GM12878 (cell line): ENCODE results near the gene TET2. TPM values are rescaled to one million over a fixed set of nuclear protein-coding genes. Genes with fewer than 3 reads are reported as not detected.
A peak's percentile ranks its signal among the peaks of the same experiment; 100 is the strongest.

Experiments used
- ATAC-seq: fragments of 200-7000 bp; cut with Tn5 transposase; 3 replicates; pipeline ENCODE4 v1.9.1; 2020; ENCODE audit warnings: mild to moderate bottlenecking, moderate library complexity
- BruUV-seq: library from RNA; stranded (reverse); fragments of 400-500 nt; replicated peaks from 2 replicates; lab custom pipeline; 2021; lab: Mats Ljungman, UMichigan
- CTCF ChIA-PET: fragments of 300-600 bp; sonication (Branson Sonifier 250); formaldehyde crosslinking; extraction: SDS; loops from one replicate; lab custom pipeline; 2021; ENCODE audit warnings: inconsistent platforms; lab: Yijun Ruan, JAX
- POLR2A ChIA-PET: fragments of 350-600 bp; formaldehyde crosslinking; extraction: SDS; loops from one replicate; lab custom pipeline; 2021; ENCODE audit warnings: inconsistent platforms; lab: Charles Lee
- RAD21 ChIA-PET: fragments of 300-600 bp; sonication (Branson Sonifier 250); formaldehyde crosslinking; loops from one replicate; lab custom pipeline; 2023; ENCODE audit warnings: antibody characterized with exemption; ENCODE audit not compliant: unreplicated experiment; lab: Charles Lee
- SMC1A ChIA-PET: fragments of 300-600 bp; sonication (Branson Sonifier 250); formaldehyde crosslinking; loops from one replicate; lab custom pipeline; 2023; ENCODE audit not compliant: unreplicated experiment, uncharacterized antibody; lab: Charles Lee
- DNase-seq: peaks from one replicate; pipeline ENCODE4 v3.0.0-alpha.2; 2011; ENCODE audit warnings: low read depth, low spot score
- FAIRE-seq: peaks from 3 replicates; lab custom pipeline; 2011; peaks lifted over from hg19 to GRCh38; lab: Jason Lieb, UNC
- H2AFZ ChIP-seq: 2 replicates; pipeline ENCODE4 v1.6.0; 2011; ENCODE audit warnings: low read depth, low read length, control low read depth; ENCODE audit not compliant: control insufficient read depth
- H3K27ac ChIP-seq: 2 replicates; pipeline ENCODE4 v1.5.1; 2011; ENCODE audit warnings: control low read depth; ENCODE audit not compliant: control insufficient read depth, insufficient read depth
- H3K27me3 ChIP-seq, 2 experiments: replicated peaks in 1 of 2; 2 replicates each; pipeline versions ENCODE4 v1.6.0 to v1.6.1; 2011; ENCODE audit warnings: low read length in 1 of 2; ENCODE audit not compliant: control insufficient read depth in 2 of 2, insufficient read depth in 2 of 2
- H3K36me3 ChIP-seq, 2 experiments: 2 replicates each; pipeline ENCODE4 v1.5.1; 2011; ENCODE audit warnings: low read length in 1 of 2; ENCODE audit not compliant: control insufficient read depth in 2 of 2, insufficient read depth in 2 of 2
- H3K4me1 ChIP-seq: 2 replicates; pipeline ENCODE4 v1.6.1; 2011; ENCODE audit warnings: mild to moderate bottlenecking, low read length, moderate library complexity, mixed read lengths; ENCODE audit not compliant: control insufficient read depth, insufficient read depth
- H3K4me2 ChIP-seq: 2 replicates; pipeline ENCODE4 v1.6.0; 2011; ENCODE audit warnings: control low read depth; ENCODE audit not compliant: control insufficient read depth, insufficient read depth
- H3K4me3 ChIP-seq: fragments of 200-600 bp; sonication (generic); 2 replicates; pipeline ENCODE4 v1.5.1; 2016
- H3K79me2 ChIP-seq: 2 replicates; pipeline ENCODE4 v1.6.0; 2011; ENCODE audit warnings: low read length; ENCODE audit not compliant: control insufficient read depth, insufficient read depth
- H3K9ac ChIP-seq: 2 replicates; pipeline ENCODE4 v1.8.0; 2011; ENCODE audit warnings: low read length, control low read depth, mixed read lengths; ENCODE audit not compliant: control insufficient read depth, insufficient read depth
- H3K9me3 ChIP-seq: replicated peaks from 3 replicates; pipeline ENCODE4 v1.5.1; 2011; ENCODE audit warnings: mild to moderate bottlenecking, low read length; ENCODE audit not compliant: control insufficient read depth, insufficient read depth
- H4K20me1 ChIP-seq: 2 replicates; pipeline ENCODE4 v1.6.0; 2011; ENCODE audit not compliant: control insufficient read depth, insufficient read depth
- BACH1 ChIP-seq: fragments of 450-650 bp; IDR thresholded peaks from 2 replicates; pipeline ENCODE4 v1.6.1; 2017; ENCODE audit warnings: mild to moderate bottlenecking, borderline replicate concordance
- EED ChIP-seq: sonication (generic); IDR thresholded peaks from 2 replicates; pipeline ENCODE4 v1.6.1; 2016; ENCODE audit warnings: antibody characterized with exemption, low read depth
- IRF4 ChIP-seq: IDR thresholded peaks from 2 replicates; pipeline ENCODE4 v1.6.1; 2011; ENCODE audit warnings: low read depth, low read length
- JUNB ChIP-seq: IDR thresholded peaks from 2 replicates; pipeline ENCODE4 v1.6.1; 2016; ENCODE audit warnings: antibody characterized with exemption, mild to moderate bottlenecking
- MEF2A ChIP-seq: IDR thresholded peaks from 2 replicates; pipeline ENCODE4 v1.6.1; 2011; ENCODE audit warnings: low read depth, mild to moderate bottlenecking, low read length, moderate library complexity; ENCODE audit not compliant: insufficient read depth
- MTA2 ChIP-seq: fragments of 450-650 bp; IDR thresholded peaks from 2 replicates; pipeline ENCODE4 v1.6.1; 2016; ENCODE audit warnings: low read depth, mild to moderate bottlenecking, moderate library complexity
- MTA3 ChIP-seq: IDR thresholded peaks from 2 replicates; pipeline ENCODE4 v1.6.1; 2012; ENCODE audit warnings: low read length, inconsistent platforms, borderline replicate concordance
- POU2F2 ChIP-seq: IDR thresholded peaks from 3 replicates; pipeline ENCODE4 v1.6.1; 2011; ENCODE audit warnings: low read depth, mild to moderate bottlenecking, low read length, borderline replicate concordance
- RUNX3 ChIP-seq: IDR thresholded peaks from 2 replicates; pipeline ENCODE4 v1.6.1; 2012; ENCODE audit warnings: low read length, inconsistent platforms
- TBL1XR1 ChIP-seq: IDR thresholded peaks from 2 replicates; pipeline ENCODE4 v1.6.1; 2012; ENCODE audit warnings: low read depth, low read length, improper control_type of control experiment
- USF2 ChIP-seq: IDR thresholded peaks from 2 replicates; pipeline ENCODE4 v1.6.1; 2011; ENCODE audit warnings: low read depth, low read length, improper control_type of control experiment, borderline replicate concordance
- ZNF384 ChIP-seq: IDR thresholded peaks from 2 replicates; pipeline ENCODE4 v1.6.1; 2012; ENCODE audit warnings: low read depth, mild to moderate bottlenecking, low read length, improper control_type of control experiment, borderline replicate concordance
- WGBS: methylation state at CpG from one replicate; pipeline ENCODE4 v1.1.6; 2016; ENCODE audit warnings: low lambda C conversion rate; ENCODE audit not compliant: insufficient replicate concordance, insufficient coverage; ENCODE audit errors: missing lambda C conversion rate; 5-methylcytosine and 5-hydroxymethylcytosine counted together
- in situ Hi-C: fragments of 300-500 bp; cut with MboI; formaldehyde crosslinking; loops from 9 replicates; pipeline ENCODE4 v1.14.3; 2018; ENCODE audit warnings: mixed read lengths
- intact Hi-C: fragments of 100-400 bp; cut with micrococcal nuclease; formaldehyde crosslinking; loops from one replicate; pipeline ENCODE4 v1.14.2; 2022; ENCODE audit not compliant: unreplicated experiment
- polyA plus RNA-seq, 11 experiments: library from polyadenylated mRNA; depleted of rRNA in 4 of 11; unstranded in 6 of 11; stranded (reverse) in 5 of 11; fragments of >200 nt; fragmentation: Nextera tagmentation in 4 of 11; fragmentation: Illumina TruSeq in 1 of 11; extraction: Ambion mirVana in 4 of 11; extraction: Trizol in 1 of 11; gene quantifications; 1 replicate in 1 of 11; 2 replicates in 10 of 11; pipeline versions ENCODE4 v1.2.1 to v1.2.3, GENCODE V29; 2011 to 2016; ENCODE audit warnings: inconsistent platforms in 2 of 11, missing spikeins in 2 of 11, low read depth in 1 of 11
- total RNA-seq, 4 experiments: library from RNA; depleted of rRNA in 3 of 4; stranded (reverse); fragments of >200 nt in 3 of 4; fragmentation: Illumina TruSeq in 1 of 4; extraction: Trizol in 1 of 4; gene quantifications; 2 replicates each; pipeline versions ENCODE4 v1.2.1 to v1.2.3, GENCODE V29; 2013 to 2021
- TF ChIP-seq, protein P1 (sequence below): fragments of 450-650 bp; formaldehyde crosslinking; IDR thresholded peaks from 2 replicates; pipeline ENCODE4 v1.4.0; 2022; ENCODE audit warnings: mild to moderate bottlenecking, moderate library complexity
- TF ChIP-seq, protein P2 (sequence below): IDR thresholded peaks from 2 replicates; pipeline ENCODE4 v1.6.1; 2012; ENCODE audit warnings: low read depth, low read length, improper control_type of control experiment

TET2 gene
- total and polyA plus RNA-seq, 10 of the 15 experiments (the other 5 are each of a cell fraction or from before 2014, with no cell fraction given), result 3.7 to 49.0 (median 27.5) TPM

DNA sequence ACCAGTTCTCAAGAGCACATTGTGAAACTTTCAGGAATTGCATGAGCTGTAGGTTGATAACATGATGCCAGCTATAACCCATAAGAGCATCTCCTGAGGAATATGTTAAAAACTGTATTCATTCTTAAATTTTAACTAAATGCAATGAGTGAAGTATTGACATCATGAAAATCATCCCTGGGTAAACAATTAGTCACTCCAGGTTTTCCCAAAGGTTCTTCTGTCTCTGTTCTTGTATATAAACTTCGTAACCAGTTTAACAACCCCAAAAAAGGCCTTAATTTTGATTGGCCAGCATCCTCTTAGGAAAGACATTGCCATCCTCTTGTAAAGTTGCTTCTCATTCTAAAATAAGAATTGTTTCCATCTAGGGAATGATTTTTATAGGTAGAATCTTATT, 80.4 kb downstream of the TET2 start:
- CTCF ChIA-PET, result no interaction called here
- no TSS peak for BruUV-seq
- intact Hi-C loops, result no loop called here
- ATAC-seq, result no peak
- no peak overlapping the region for H2AFZ ChIP-seq
- peaks cover 0 to 8% of the 10 kb centered on the region in 2 experiments; a peak in 1 of 4 replicates for H3K36me3 ChIP-seq
- no peak overlapping the region for H3K4me3 ChIP-seq
- 0 out of 2 replicates have a peak, but pooled peaks cover 3% of the 10 kb centered on the region for H3K4me1 ChIP-seq
- no peak overlapping the region for H3K9ac ChIP-seq
- no peak overlapping the region for H3K4me2 ChIP-seq
- POLR2A ChIA-PET, result no interaction called here
- FAIRE-seq, result no peak
- H3K27me3 ChIP-seq, result no peaks in the 10 kb centered on the region
- no peak for DNase-seq
- peaks cover 38% of the 10 kb centered on the region for H3K79me2 ChIP-seq
- 83% methylated on average over 1 of the region's 1 CpG for WGBS
- RAD21 ChIA-PET, result no interaction called here
- SMC1A ChIA-PET, result interaction anchor here (0.8 to 1.1 kb wide), 2 partner anchors 10 to 215 kb away, joined by 3 read pairs; no protein-coding TSS in a partner anchor
- peaks cover 8% of the 10 kb centered on the region; the same call in 2 of the 3 replicates for H3K9me3 ChIP-seq
- TF ChIP-seq EED (no peak), MTA3 (no peak), TBL1XR1 (no peak), POU2F2 (no peak), IRF4 (no peak), BACH1 (no peak), MEF2A (no peak)
- TF ChIP-seq, all 136 proteins: peak for 0
- Histone ChIP-seq H3K27ac (no peak overlapping the region), H4K20me1 (no peaks in the 10 kb centered on the region)
- in situ Hi-C loops, result no loop called here

DNA sequence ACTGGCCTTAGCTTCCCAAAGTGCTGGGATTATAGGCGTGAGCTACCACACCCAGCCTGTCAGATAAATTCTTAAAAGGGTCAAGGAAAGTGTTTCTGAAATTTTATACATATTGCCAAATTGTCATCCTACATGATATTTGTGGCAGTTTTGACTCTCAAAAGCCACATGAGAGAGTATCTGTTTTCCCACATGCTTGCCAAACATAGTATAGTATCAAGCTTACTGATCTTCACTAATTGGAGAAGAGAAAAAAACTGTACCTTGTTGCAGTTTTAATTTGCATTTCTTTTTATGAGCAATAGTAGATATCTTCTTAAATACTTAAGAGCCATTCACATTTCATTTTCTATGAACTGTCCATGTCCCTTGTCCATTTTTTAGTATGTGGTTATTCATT, 83.6 kb downstream of the TET2 start:
- Histone ChIP-seq H3K27me3 (no peaks in the 10 kb centered on the region), H3K4me1 (peaks cover 10% of the 10 kb centered on the region; the same call in 1 of the 2 replicates), H3K4me3 (no peak overlapping the region), H3K27ac (no peak overlapping the region), H4K20me1 (no peaks in the 10 kb centered on the region), H3K4me2 (no peak overlapping the region), H3K9ac (no peak overlapping the region), H2AFZ (no peak overlapping the region), H3K36me3 (peaks cover 3 to 22% of the 10 kb centered on the region in 2 experiments; a peak in 3 of 4 replicates), H3K79me2 (peaks cover 31% of the 10 kb centered on the region), H3K9me3 (peaks cover 14% of the 10 kb centered on the region; the same call in 2 of the 3 replicates)
- ChIA-PET RAD21 (no interaction called here), SMC1A (interaction anchor here (0.6 to 1.9 kb wide), 10 partner anchors 9 to 241 kb away, joined by 3 to 11 read pairs (median 4); no protein-coding TSS in a partner anchor), POLR2A (no interaction called here), CTCF (interaction anchor here (0.8 to 1.6 kb wide), 2 partner anchors 9 to 11 kb away, joined by 3 read pairs; no protein-coding TSS in a partner anchor)
- no peak for DNase-seq
- FAIRE-seq, result no peak
- WGBS, result 100% methylated on average over 1 of the region's 1 CpG
- peak; percentile 42; the same call in 2 of the 3 replicates for ATAC-seq
- in situ Hi-C loops, result no loop called here
- intact Hi-C loops, result loop anchor here (10.0 kb wide), 1 partner anchor 295 kb away; no protein-coding TSS in a partner anchor
- no peak for TF ChIP-seq USF2
- peak; percentile 24; the same call in 1 of the 2 replicates for TF ChIP-seq RUNX3
- TF ChIP-seq MTA2, result 0 out of 2 replicates have a peak, but pooled peaks have one; percentile 10
- peak; percentile 28; the same call in 1 of the 2 replicates for TF ChIP-seq JUNB
- TF ChIP-seq ZNF384, result 0 out of 2 replicates have a peak, but pooled peaks have one; percentile 9
- TF ChIP-seq, protein P1, sequence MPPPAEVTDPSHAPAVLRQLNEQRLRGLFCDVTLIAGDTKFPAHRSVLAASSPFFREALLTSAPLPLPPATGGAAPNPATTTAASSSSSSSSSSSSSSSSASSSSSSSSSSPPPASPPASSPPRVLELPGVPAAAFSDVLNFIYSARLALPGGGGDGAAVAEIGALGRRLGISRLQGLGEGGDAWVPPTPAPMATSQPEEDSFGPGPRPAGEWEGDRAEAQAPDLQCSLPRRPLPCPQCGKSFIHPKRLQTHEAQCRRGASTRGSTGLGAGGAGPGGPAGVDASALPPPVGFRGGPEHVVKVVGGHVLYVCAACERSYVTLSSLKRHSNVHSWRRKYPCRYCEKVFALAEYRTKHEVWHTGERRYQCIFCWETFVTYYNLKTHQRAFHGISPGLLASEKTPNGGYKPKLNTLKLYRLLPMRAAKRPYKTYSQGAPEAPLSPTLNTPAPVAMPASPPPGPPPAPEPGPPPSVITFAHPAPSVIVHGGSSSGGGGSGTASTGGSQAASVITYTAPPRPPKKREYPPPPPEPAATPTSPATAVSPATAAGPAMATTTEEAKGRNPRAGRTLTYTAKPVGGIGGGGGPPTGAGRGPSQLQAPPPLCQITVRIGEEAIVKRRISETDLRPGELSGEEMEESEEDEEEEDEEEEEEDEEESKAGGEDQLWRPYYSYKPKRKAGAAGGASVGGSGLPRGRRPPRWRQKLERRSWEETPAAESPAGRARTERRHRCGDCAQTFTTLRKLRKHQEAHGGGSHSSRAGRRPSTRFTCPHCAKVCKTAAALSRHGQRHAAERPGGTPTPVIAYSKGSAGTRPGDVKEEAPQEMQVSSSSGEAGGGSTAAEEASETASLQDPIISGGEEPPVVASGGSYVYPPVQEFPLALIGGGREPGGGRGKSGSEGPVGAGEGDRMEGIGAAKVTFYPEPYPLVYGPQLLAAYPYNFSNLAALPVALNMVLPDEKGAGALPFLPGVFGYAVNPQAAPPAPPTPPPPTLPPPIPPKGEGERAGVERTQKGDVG (CRISPR knock-in tag), result no peak
- TF ChIP-seq, protein P2, sequence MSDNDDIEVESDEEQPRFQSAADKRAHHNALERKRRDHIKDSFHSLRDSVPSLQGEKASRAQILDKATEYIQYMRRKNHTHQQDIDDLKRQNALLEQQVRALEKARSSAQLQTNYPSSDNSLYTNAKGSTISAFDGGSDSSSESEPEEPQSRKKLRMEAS, result no peak
- no TSS peak for BruUV-seq
